ENCODE measurements around the gene FER1L5. TPM values are rescaled to one million over a fixed set of nuclear protein-coding genes. Genes with fewer than 3 reads are reported as not detected.

The FER1L5 gene
- total and polyA plus RNA-seq, 12 donors = 0.02 to 0.87 (median 0.14) TPM; not detected in 1

GRCh38 chr2:96703021-96703751 lies 60.6 kb downstream of the FER1L5 start:
- no peak for DNase-seq
- H3K4me1 ChIP-seq (replicated peaks in 1 of 2) = no peaks in the 10 kb centered on the region
- WGBS, 4 donors = 96 to 98% (median 97%) methylated on average over 11 to 16 of the region's 16 CpGs
- no peak overlapping the region for H3K27ac ChIP-seq
- intact Hi-C loops (cut with DNase I) = no loop called here
- H3K27me3 ChIP-seq = no peaks in the 10 kb centered on the region
- H3K9me3 ChIP-seq (replicated peaks in 1 of 3) = no peaks in the 10 kb centered on the region
- TF ChIP-seq CTCF (IDR thresholded peaks at IDR 0.05) = no peak
- no peak for TF ChIP-seq POLR2A (IDR thresholded peaks at IDR 0.05)
- peaks cover 0 to 32% of the 10 kb centered on the region in 2 donors for H3K36me3 ChIP-seq (replicated peaks in 1 of 2)
- no peak overlapping the region for H3K4me3 ChIP-seq

DNA sequence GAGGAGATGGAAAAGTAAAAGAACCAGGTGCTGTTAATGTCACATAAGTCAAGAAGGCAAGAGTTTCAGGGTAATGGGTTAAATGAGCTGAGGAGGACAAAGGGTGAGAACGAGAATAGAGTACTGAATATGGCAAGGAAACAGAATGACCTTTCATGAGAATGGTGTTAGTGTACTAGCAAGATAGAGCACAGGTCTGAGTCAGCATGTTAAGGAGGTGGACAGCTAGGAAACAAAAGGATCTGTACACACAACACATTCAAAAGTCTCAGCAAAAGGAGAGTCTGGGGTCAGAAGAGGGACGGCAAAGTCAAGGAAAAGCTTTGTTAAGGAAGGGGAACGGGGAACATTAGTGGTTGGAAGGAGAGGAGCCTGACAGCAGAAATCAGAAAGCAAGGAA lies 68.4 kb downstream of the FER1L5 start:
- no peak for DNase-seq
- H3K9me3 ChIP-seq (replicated peaks in 1 of 3) = no peaks in the 10 kb centered on the region
- H3K36me3 ChIP-seq (replicated peaks in 1 of 2) = peaks cover 0 to 69% of the 10 kb centered on the region in 2 donors
- no peak overlapping the region for H3K27ac ChIP-seq
- no peak for TF ChIP-seq CTCF (IDR thresholded peaks at IDR 0.05)
- TF ChIP-seq POLR2A (IDR thresholded peaks at IDR 0.05) = no peak
- H3K4me1 ChIP-seq (replicated peaks in 1 of 2) = no peaks in the 10 kb centered on the region
- WGBS, 4 donors = 88 to 92% (median 89%) methylated on average over 3 of the region's 3 CpGs
- no peak overlapping the region for H3K4me3 ChIP-seq
- no peaks in the 10 kb centered on the region for H3K27me3 ChIP-seq
- intact Hi-C loops (cut with DNase I) = no loop called here

GRCh38 chr2:96715658-96716057 lies 73.1 kb downstream of the FER1L5 start:
- intact Hi-C loops (cut with DNase I) = no loop called here
- Histone ChIP-seq H3K27me3 (no peaks in the 10 kb centered on the region), H3K4me1 (replicated peaks in 1 of 2) (no peaks in the 10 kb centered on the region), H3K4me3 (no peak overlapping the region), H3K27ac (no peak overlapping the region), H3K36me3 (replicated peaks in 1 of 2) (peaks cover 0 to 30% of the 10 kb centered on the region in 2 donors), H3K9me3 (replicated peaks in 1 of 3) (no peaks in the 10 kb centered on the region)
- DNase-seq = no peak
- WGBS, 4 donors = 90 to 96% (median 93%) methylated on average over 5 of the region's 5 CpGs
- TF ChIP-seq POLR2A (IDR thresholded peaks at IDR 0.05) (no peak), CTCF (IDR thresholded peaks at IDR 0.05) (no peak)

DNA sequence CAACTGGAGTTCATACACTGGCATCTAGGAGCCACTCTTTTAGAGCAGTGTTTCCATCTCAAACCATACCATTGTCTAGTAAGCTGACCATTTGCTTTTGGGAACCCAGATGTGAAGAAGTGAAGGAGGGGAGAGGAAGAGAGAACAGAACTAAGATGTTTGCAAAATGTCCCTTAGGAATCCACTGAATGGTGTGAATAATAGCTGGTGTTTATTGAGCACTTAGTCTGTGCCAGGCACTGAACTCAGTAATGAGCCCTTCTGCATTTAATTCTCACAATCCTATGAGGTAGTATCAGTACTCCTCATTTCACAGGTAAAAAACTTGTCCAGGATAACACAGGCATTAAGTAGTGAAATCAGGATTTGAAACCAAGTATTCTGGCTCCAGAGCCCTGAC lies 73.8 kb downstream of the FER1L5 start:
- H3K4me1 ChIP-seq (replicated peaks in 1 of 2) = peaks cover 0 to 2% of the 10 kb centered on the region in 2 donors
- no peak for TF ChIP-seq CTCF (IDR thresholded peaks at IDR 0.05)
- no peak for TF ChIP-seq POLR2A (IDR thresholded peaks at IDR 0.05)
- peaks cover 0 to 23% of the 10 kb centered on the region in 2 donors for H3K36me3 ChIP-seq (replicated peaks in 1 of 2)
- intact Hi-C loops (cut with DNase I) = no loop called here
- H3K9me3 ChIP-seq (replicated peaks in 1 of 3) = no peaks in the 10 kb centered on the region
- DNase-seq = no peak
- no peak overlapping the region for H3K27ac ChIP-seq
- no peaks in the 10 kb centered on the region for H3K27me3 ChIP-seq
- H3K4me3 ChIP-seq = no peak overlapping the region

All from adrenal gland (tissue), 12 donors.